Nephron progenitor cell (in vitro differentiated cells): ENCODE results near the gene BSPH1.
A peak's percentile ranks its signal among the peaks of the same experiment; 100 is the strongest.
"Not testable (repeated sequence)": the region's sequence is repeated elsewhere in the genome, so short reads cannot be mapped to it uniquely, and the experiment has no call there.

Source experiments
- DNase-seq: peaks from one replicate; pipeline ENCODE4 v3.0.0; 2021
- H3K27ac Mint-ChIP-seq: 2 replicates; pipeline ENCODE4 v1.8.0; 2021; ENCODE audit warnings: mild to moderate bottlenecking, moderate library complexity, mixed read lengths
- H3K27me3 Mint-ChIP-seq: 2 replicates; pipeline ENCODE4 v1.8.0; 2021; ENCODE audit warnings: mild to moderate bottlenecking, low read depth, mixed read lengths; ENCODE audit not compliant: poor library complexity
- H3K36me3 Mint-ChIP-seq: 2 replicates; pipeline ENCODE4 v1.8.0; 2021; ENCODE audit warnings: low read depth, mixed read lengths
- H3K4me1 Mint-ChIP-seq: 2 replicates; pipeline ENCODE4 v1.8.0; 2021; ENCODE audit warnings: mixed read lengths
- H3K4me3 Mint-ChIP-seq: 2 replicates; pipeline ENCODE4 v1.8.0; 2021; ENCODE audit warnings: mild to moderate bottlenecking, moderate library complexity, mixed read lengths
- H3K9me3 Mint-ChIP-seq: 2 replicates; pipeline ENCODE4 v1.8.0; 2021; ENCODE audit warnings: mild to moderate bottlenecking, moderate library complexity, mixed read lengths
- TF ChIP-seq, protein P1 (sequence below): fragments of 200-600 bp; sonication (generic); IDR thresholded peaks from 2 replicates; pipeline ENCODE4 v1.5.0; 2021; ENCODE audit warnings: antibody characterized with exemption

BSPH1 gene

DNA sequence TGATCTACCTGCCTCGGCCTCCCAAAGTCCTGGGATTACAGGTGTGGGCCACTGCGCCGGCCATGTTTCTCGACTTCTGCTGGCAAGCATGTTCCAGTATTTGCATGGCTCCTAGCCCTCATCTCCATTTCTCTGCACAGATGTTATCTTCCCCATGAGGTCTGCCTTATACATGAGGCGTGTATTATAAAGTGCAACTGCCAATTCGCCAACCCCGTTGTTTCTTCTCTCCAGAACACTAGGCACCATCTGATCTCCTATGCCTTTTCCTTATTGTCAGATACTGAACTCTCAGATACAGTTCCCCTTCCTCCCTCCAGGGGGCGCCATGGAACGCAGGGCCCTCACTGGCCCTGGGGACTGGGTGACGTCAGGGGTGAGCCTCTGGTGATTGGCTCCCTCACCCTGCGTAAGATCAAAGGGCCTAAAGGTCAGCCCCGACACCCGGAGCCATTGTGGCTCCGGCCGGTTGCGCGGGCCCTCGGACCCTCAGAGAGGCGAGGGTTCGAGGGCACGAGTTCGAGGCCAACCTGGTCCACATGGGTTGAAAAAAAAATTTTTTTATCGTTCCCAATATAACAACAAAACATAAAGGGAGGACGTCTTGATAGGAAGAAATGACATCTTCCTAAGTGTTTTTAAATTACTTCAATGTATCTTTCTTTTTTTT lies 42.0 kb downstream of the BSPH1 start:
- peak; percentile 31 for DNase-seq
- H3K27ac Mint-ChIP-seq, H3K4me1 Mint-ChIP-seq, H3K36me3 Mint-ChIP-seq, H3K9me3 Mint-ChIP-seq, H3K4me3 Mint-ChIP-seq, H3K27me3 Mint-ChIP-seq: not testable (repeated sequence)
- TF ChIP-seq, protein P1, sequence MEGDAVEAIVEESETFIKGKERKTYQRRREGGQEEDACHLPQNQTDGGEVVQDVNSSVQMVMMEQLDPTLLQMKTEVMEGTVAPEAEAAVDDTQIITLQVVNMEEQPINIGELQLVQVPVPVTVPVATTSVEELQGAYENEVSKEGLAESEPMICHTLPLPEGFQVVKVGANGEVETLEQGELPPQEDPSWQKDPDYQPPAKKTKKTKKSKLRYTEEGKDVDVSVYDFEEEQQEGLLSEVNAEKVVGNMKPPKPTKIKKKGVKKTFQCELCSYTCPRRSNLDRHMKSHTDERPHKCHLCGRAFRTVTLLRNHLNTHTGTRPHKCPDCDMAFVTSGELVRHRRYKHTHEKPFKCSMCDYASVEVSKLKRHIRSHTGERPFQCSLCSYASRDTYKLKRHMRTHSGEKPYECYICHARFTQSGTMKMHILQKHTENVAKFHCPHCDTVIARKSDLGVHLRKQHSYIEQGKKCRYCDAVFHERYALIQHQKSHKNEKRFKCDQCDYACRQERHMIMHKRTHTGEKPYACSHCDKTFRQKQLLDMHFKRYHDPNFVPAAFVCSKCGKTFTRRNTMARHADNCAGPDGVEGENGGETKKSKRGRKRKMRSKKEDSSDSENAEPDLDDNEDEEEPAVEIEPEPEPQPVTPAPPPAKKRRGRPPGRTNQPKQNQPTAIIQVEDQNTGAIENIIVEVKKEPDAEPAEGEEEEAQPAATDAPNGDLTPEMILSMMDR: peak; percentile 45

- H3K27ac Mint-ChIP-seq, H3K9me3 Mint-ChIP-seq, H3K27me3 Mint-ChIP-seq, H3K4me3 Mint-ChIP-seq, H3K36me3 Mint-ChIP-seq, H3K4me1 Mint-ChIP-seq: not testable (repeated sequence)
- peak; percentile 3 for DNase-seq
Observed at GRCh38 chr19:47928581-47928980, 63.4 kb downstream of the BSPH1 start.

- H3K36me3 Mint-ChIP-seq, H3K4me3 Mint-ChIP-seq, H3K9me3 Mint-ChIP-seq, H3K27me3 Mint-ChIP-seq, H3K27ac Mint-ChIP-seq, H3K4me1 Mint-ChIP-seq, DNase-seq: not testable (repeated sequence)
- TF ChIP-seq, protein P1: peak; percentile 61
Observed at GRCh38 chr19:47920107-47920506, 71.9 kb downstream of the BSPH1 start.
